ENCODE measurements around the gene TRAPPC10.
"Not testable (repeated sequence)": the region's sequence is repeated elsewhere in the genome, so short reads cannot be mapped to it uniquely, and the experiment has no call there.

Gene TRAPPC10

GRCh38 chr21:44139787-44140551 is 127.9 kb downstream of the TRAPPC10 start:
- not testable (repeated sequence) for H3K4me3 Mint-ChIP-seq; H3K27ac Mint-ChIP-seq; H3K36me3 Mint-ChIP-seq (ENCODE audit: low read depth); H3K9me3 Mint-ChIP-seq; H3K4me1 Mint-ChIP-seq (ENCODE audit: low read depth); H3K27me3 Mint-ChIP-seq

GRCh38 chr21:44140552-44140932 is 128.4 kb downstream of the TRAPPC10 start:
- H3K4me3 Mint-ChIP-seq; H3K27me3 Mint-ChIP-seq; H3K4me1 Mint-ChIP-seq (ENCODE audit: low read depth); H3K27ac Mint-ChIP-seq; H3K36me3 Mint-ChIP-seq (ENCODE audit: low read depth); H3K9me3 Mint-ChIP-seq: not testable (repeated sequence)

- H3K27ac Mint-ChIP-seq; H3K9me3 Mint-ChIP-seq; H3K27me3 Mint-ChIP-seq; H3K36me3 Mint-ChIP-seq (ENCODE audit: low read depth); H3K4me1 Mint-ChIP-seq (ENCODE audit: low read depth); H3K4me3 Mint-ChIP-seq: not testable (repeated sequence)
Measured at GRCh38 chr21:44142470-44142869, 130.4 kb downstream of the TRAPPC10 start.

- not testable (repeated sequence) for H3K4me1 Mint-ChIP-seq (ENCODE audit: low read depth); H3K36me3 Mint-ChIP-seq (ENCODE audit: low read depth); H3K27me3 Mint-ChIP-seq; H3K9me3 Mint-ChIP-seq; H3K27ac Mint-ChIP-seq; H3K4me3 Mint-ChIP-seq
Measured at GRCh38 chr21:44143380-44143779, 131.3 kb downstream of the TRAPPC10 start.

- H3K27me3 Mint-ChIP-seq; H3K36me3 Mint-ChIP-seq (ENCODE audit: low read depth); H3K4me1 Mint-ChIP-seq (ENCODE audit: low read depth); H3K9me3 Mint-ChIP-seq; H3K27ac Mint-ChIP-seq; H3K4me3 Mint-ChIP-seq: not testable (repeated sequence)
Measured at GRCh38 chr21:44143996-44144395, 131.9 kb downstream of the TRAPPC10 start.

GRCh38 chr21:44144784-44145602 is 132.9 kb downstream of the TRAPPC10 start:
- H3K27me3 Mint-ChIP-seq; H3K27ac Mint-ChIP-seq; H3K36me3 Mint-ChIP-seq (ENCODE audit: low read depth); H3K4me1 Mint-ChIP-seq (ENCODE audit: low read depth); H3K4me3 Mint-ChIP-seq; H3K9me3 Mint-ChIP-seq: not testable (repeated sequence)

- not testable (repeated sequence) for H3K9me3 Mint-ChIP-seq; H3K27ac Mint-ChIP-seq; H3K4me1 Mint-ChIP-seq (ENCODE audit: low read depth); H3K4me3 Mint-ChIP-seq; H3K36me3 Mint-ChIP-seq (ENCODE audit: low read depth); H3K27me3 Mint-ChIP-seq
Measured at GRCh38 chr21:44145616-44146015, 133.5 kb downstream of the TRAPPC10 start.

- H3K27ac Mint-ChIP-seq; H3K4me1 Mint-ChIP-seq (ENCODE audit: low read depth): not testable (repeated sequence)
Measured at GRCh38 chr21:44147108-44147507, 135.0 kb downstream of the TRAPPC10 start.

GRCh38 chr21:44150255-44150654 is 138.1 kb downstream of the TRAPPC10 start:
- not testable (repeated sequence) for H3K4me3 Mint-ChIP-seq; H3K9me3 Mint-ChIP-seq; H3K27ac Mint-ChIP-seq; H3K4me1 Mint-ChIP-seq (ENCODE audit: low read depth); H3K36me3 Mint-ChIP-seq (ENCODE audit: low read depth); H3K27me3 Mint-ChIP-seq

More at GRCh38 chr21:44147108-44147507, 135.0 kb downstream of the TRAPPC10 start:
- not testable (repeated sequence) for H3K27me3 Mint-ChIP-seq; H3K9me3 Mint-ChIP-seq; H3K36me3 Mint-ChIP-seq (ENCODE audit: low read depth); H3K4me3 Mint-ChIP-seq

GRCh38 chr21:44153214-44153888 is 141.2 kb downstream of the TRAPPC10 start:
- H3K36me3 Mint-ChIP-seq (ENCODE audit: low read depth); H3K27me3 Mint-ChIP-seq; H3K9me3 Mint-ChIP-seq; H3K4me3 Mint-ChIP-seq; H3K4me1 Mint-ChIP-seq (ENCODE audit: low read depth); H3K27ac Mint-ChIP-seq: not testable (repeated sequence)

GRCh38 chr21:44153889-44154228 is 141.8 kb downstream of the TRAPPC10 start:
- not testable (repeated sequence) for H3K36me3 Mint-ChIP-seq (ENCODE audit: low read depth); H3K27me3 Mint-ChIP-seq; H3K9me3 Mint-ChIP-seq; H3K4me3 Mint-ChIP-seq; H3K27ac Mint-ChIP-seq; H3K4me1 Mint-ChIP-seq (ENCODE audit: low read depth)

- not testable (repeated sequence) for H3K27me3 Mint-ChIP-seq; H3K27ac Mint-ChIP-seq; H3K4me1 Mint-ChIP-seq (ENCODE audit: low read depth); H3K36me3 Mint-ChIP-seq (ENCODE audit: low read depth); H3K9me3 Mint-ChIP-seq; H3K4me3 Mint-ChIP-seq
Measured at GRCh38 chr21:44154816-44155230, 142.7 kb downstream of the TRAPPC10 start.

GRCh38 chr21:44155231-44155993 is 143.3 kb downstream of the TRAPPC10 start:
- H3K9me3 Mint-ChIP-seq; H3K4me3 Mint-ChIP-seq; H3K4me1 Mint-ChIP-seq (ENCODE audit: low read depth); H3K27ac Mint-ChIP-seq; H3K27me3 Mint-ChIP-seq; H3K36me3 Mint-ChIP-seq (ENCODE audit: low read depth): not testable (repeated sequence)

- H3K4me1 Mint-ChIP-seq (ENCODE audit: low read depth) = not testable (repeated sequence)
Measured at GRCh38 chr21:44155994-44156380, 143.9 kb downstream of the TRAPPC10 start.

More at GRCh38 chr21:44155994-44156380, 143.9 kb downstream of the TRAPPC10 start:
- H3K9me3 Mint-ChIP-seq; H3K36me3 Mint-ChIP-seq (ENCODE audit: low read depth); H3K27me3 Mint-ChIP-seq; H3K27ac Mint-ChIP-seq; H3K4me3 Mint-ChIP-seq: not testable (repeated sequence)

Measured in stimulated activated naive CD8-positive, alpha-beta T cell treated with anti-CD3 and anti-CD28 coated beads, Interleukin-15, Interleukin-2, amounts not matched to agents 100 ng/mL and 50 ng/mL, for 24 hours (primary cell).